Effector memory CD4-positive, alpha-beta T cell (primary cell): ENCODE results near the gene MYH9.
A peak's percentile ranks its signal among the peaks of the same experiment; 100 is the strongest.
"Not testable (repeated sequence)": the region's sequence is repeated elsewhere in the genome, so short reads cannot be mapped to it uniquely, and the experiment has no call there.

Experiments
- DNase-seq, 3 donors: peaks; one replicate each; pipeline ENCODE4 v3.0.0-alpha.2; 2020
- H3K27ac ChIP-seq: 2 replicates; pipeline ENCODE4 v1.7.0; 2013; ENCODE audit warnings: mild to moderate bottlenecking, low read length, moderate library complexity; ENCODE audit not compliant: insufficient read depth, poor library complexity, severe bottlenecking
- H3K27me3 ChIP-seq: replicated peaks from 2 replicates; pipeline ENCODE4 v1.7.0; 2013; ENCODE audit warnings: mild to moderate bottlenecking, low read length; ENCODE audit not compliant: insufficient read depth, control insufficient read depth, poor library complexity, severe bottlenecking
- H3K36me3 ChIP-seq: 2 replicates; pipeline ENCODE4 v1.7.0; 2013; ENCODE audit warnings: mild to moderate bottlenecking, low read length, moderate library complexity; ENCODE audit not compliant: control insufficient read depth, insufficient read depth
- H3K4me1 ChIP-seq: 2 replicates; pipeline ENCODE4 v1.7.0; 2013; ENCODE audit warnings: low read length, mild to moderate bottlenecking; ENCODE audit not compliant: control insufficient read depth, insufficient read depth, poor library complexity, severe bottlenecking
- H3K4me3 ChIP-seq: 2 replicates; pipeline ENCODE4 v1.7.0; 2013; ENCODE audit warnings: low read length, low read depth, mild to moderate bottlenecking; ENCODE audit not compliant: insufficient read depth, poor library complexity, severe bottlenecking
- H3K9me3 ChIP-seq: 2 replicates; pipeline ENCODE4 v1.7.0; 2013; ENCODE audit warnings: mild to moderate bottlenecking, low read length, moderate library complexity; ENCODE audit not compliant: control insufficient read depth

Gene MYH9

GRCh38 chr22:36251979-36252608 is 135.7 kb downstream of the MYH9 start:
- not testable (repeated sequence) for H3K4me3 ChIP-seq, H3K27ac ChIP-seq

GRCh38 chr22:36250292-36250960 is 137.3 kb downstream of the MYH9 start:
- not testable (repeated sequence) for H3K4me3 ChIP-seq, H3K27me3 ChIP-seq, H3K36me3 ChIP-seq, H3K27ac ChIP-seq, DNase-seq, H3K9me3 ChIP-seq
- peaks cover 17% of the 10 kb centered on the region for H3K4me1 ChIP-seq

More at GRCh38 chr22:36251979-36252608, 135.7 kb downstream of the MYH9 start:
- H3K9me3 ChIP-seq, H3K36me3 ChIP-seq, H3K27me3 ChIP-seq, DNase-seq: not testable (repeated sequence)
- peaks cover 17% of the 10 kb centered on the region for H3K4me1 ChIP-seq

- no peaks in the 10 kb centered on the region for H3K9me3 ChIP-seq
- no peak overlapping the region for H3K27ac ChIP-seq
- H3K27me3 ChIP-seq: no peaks in the 10 kb centered on the region
- DNase-seq: no peak
- peaks cover 9% of the 10 kb centered on the region for H3K4me1 ChIP-seq
- no peaks in the 10 kb centered on the region for H3K36me3 ChIP-seq
- H3K4me3 ChIP-seq: no peak overlapping the region
Measured at GRCh38 chr22:36249160-36249559, 138.6 kb downstream of the MYH9 start.

GRCh38 chr22:36247955-36248354 is 139.8 kb downstream of the MYH9 start:
- Histone ChIP-seq H3K27me3 (no peaks in the 10 kb centered on the region), H3K27ac (no peak overlapping the region), H3K4me1 (no peaks in the 10 kb centered on the region), H3K36me3 (no peaks in the 10 kb centered on the region), H3K4me3 (no peak overlapping the region), H3K9me3 (no peaks in the 10 kb centered on the region)
- no peak for DNase-seq

- Histone ChIP-seq H3K36me3 (no peaks in the 10 kb centered on the region), H3K4me3 (no peak overlapping the region), H3K4me1 (no peaks in the 10 kb centered on the region), H3K9me3 (no peaks in the 10 kb centered on the region), H3K27me3 (no peaks in the 10 kb centered on the region), H3K27ac (no peak overlapping the region)
- DNase-seq: no peak
Measured at GRCh38 chr22:36246718-36247117, 141.0 kb downstream of the MYH9 start.

- no peak overlapping the region for H3K4me3 ChIP-seq
- DNase-seq: no peak
- H3K36me3 ChIP-seq: no peaks in the 10 kb centered on the region
- H3K27ac ChIP-seq: no peak overlapping the region
- H3K9me3 ChIP-seq: no peaks in the 10 kb centered on the region
- no peaks in the 10 kb centered on the region for H3K27me3 ChIP-seq
- H3K4me1 ChIP-seq: no peaks in the 10 kb centered on the region
Measured at GRCh38 chr22:36245805-36246356, 141.9 kb downstream of the MYH9 start.

GRCh38 chr22:36244522-36245391 is 143.0 kb downstream of the MYH9 start:
- Histone ChIP-seq H3K27ac (no peak overlapping the region), H3K9me3 (no peaks in the 10 kb centered on the region)

GRCh38 chr22:36243986-36244385 is 143.8 kb downstream of the MYH9 start:
- H3K4me3 ChIP-seq: no peak overlapping the region
- no peaks in the 10 kb centered on the region for H3K36me3 ChIP-seq
- DNase-seq: no peak
- no peak overlapping the region for H3K27ac ChIP-seq
- H3K9me3 ChIP-seq: no peaks in the 10 kb centered on the region
- H3K4me1 ChIP-seq: peaks cover 5% of the 10 kb centered on the region
- H3K27me3 ChIP-seq: no peaks in the 10 kb centered on the region

More at GRCh38 chr22:36244522-36245391, 143.0 kb downstream of the MYH9 start:
- no peak for DNase-seq
- Histone ChIP-seq H3K4me3 (no peak overlapping the region), H3K36me3 (no peaks in the 10 kb centered on the region), H3K27me3 (no peaks in the 10 kb centered on the region), H3K4me1 (peaks cover 2% of the 10 kb centered on the region)

GRCh38 chr22:36239401-36240171 is 148.2 kb downstream of the MYH9 start, which contains the start of gene APOL2:
Gene APOL2 (minus strand): TSS chr22:36239527. CDS start chr22:36233162, 6,365 bp downstream.
- H3K9me3 ChIP-seq: no peaks in the 10 kb centered on the region
- peaks cover 23% of the 10 kb centered on the region for H3K4me1 ChIP-seq
- DNase-seq: peak; percentile 67 to 85 (median 76)
- peak within 1 kb of the TSS; percentile 77 for H3K27ac ChIP-seq
- H3K27me3 ChIP-seq: no peaks in the 10 kb centered on the region
- H3K4me3 ChIP-seq: peak within 1 kb of the TSS; percentile 82
- peaks cover 18% of the 10 kb centered on the region for H3K36me3 ChIP-seq
